Amniotic epithelial cell (primary cell): ENCODE data around the gene PPP2R5C.

ENCODE experiments used
- DNase-seq: peaks from one replicate; pipeline ENCODE4 v3.0.0-alpha.2; 2010; ENCODE audit warnings: low read depth

The PPP2R5C gene

DNA sequence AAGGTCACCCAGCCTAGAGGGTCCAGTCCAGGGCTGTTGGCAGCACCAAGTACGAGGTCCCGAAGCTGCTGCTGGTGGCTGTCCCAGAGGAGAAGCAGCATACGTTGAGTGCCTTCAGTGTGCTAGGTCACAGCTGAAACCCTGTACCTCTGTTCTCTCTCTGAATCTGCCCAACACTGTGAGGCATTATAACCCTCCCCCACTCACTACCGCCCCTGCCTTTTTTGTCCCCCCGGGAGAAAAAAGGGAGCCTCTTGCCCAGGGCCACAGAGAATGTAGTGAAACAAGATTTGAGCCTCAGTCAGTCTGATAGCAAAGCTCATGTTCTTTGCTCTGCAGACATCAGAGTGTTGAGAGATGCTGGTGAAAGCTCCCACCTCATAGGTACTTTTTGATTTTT is 53.4 kb downstream of the PPP2R5C start:
- DNase-seq, result no peak

- DNase-seq, result no peak
These were observed 54.5 kb downstream of the PPP2R5C start for GRCh38 chr14:101815994-101816393.

DNA sequence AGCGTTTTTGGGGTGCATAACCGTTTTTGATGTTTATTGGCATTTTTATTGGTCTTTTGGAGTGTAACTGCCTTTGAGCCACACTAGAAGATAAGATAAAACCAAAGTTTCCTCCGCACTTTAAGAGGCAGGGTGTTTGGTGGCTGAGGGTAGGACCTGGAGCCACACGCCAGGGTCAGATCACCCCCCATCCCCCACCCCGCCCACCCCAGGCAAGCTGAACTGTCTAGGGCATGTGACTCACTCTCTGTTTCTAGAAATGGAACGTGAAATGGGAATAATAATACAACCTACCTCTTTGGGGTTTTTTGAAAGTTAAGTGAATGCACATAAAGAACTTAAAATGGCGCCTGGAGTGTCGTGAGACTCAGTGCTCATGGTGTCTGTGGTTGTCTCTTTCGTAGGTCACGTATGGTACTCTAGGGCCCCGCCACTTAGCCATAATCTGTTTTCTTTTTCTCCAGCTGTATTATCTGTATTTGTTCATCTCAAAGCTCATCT is 56.0 kb downstream of the PPP2R5C start:
- DNase-seq, result no peak

DNA sequence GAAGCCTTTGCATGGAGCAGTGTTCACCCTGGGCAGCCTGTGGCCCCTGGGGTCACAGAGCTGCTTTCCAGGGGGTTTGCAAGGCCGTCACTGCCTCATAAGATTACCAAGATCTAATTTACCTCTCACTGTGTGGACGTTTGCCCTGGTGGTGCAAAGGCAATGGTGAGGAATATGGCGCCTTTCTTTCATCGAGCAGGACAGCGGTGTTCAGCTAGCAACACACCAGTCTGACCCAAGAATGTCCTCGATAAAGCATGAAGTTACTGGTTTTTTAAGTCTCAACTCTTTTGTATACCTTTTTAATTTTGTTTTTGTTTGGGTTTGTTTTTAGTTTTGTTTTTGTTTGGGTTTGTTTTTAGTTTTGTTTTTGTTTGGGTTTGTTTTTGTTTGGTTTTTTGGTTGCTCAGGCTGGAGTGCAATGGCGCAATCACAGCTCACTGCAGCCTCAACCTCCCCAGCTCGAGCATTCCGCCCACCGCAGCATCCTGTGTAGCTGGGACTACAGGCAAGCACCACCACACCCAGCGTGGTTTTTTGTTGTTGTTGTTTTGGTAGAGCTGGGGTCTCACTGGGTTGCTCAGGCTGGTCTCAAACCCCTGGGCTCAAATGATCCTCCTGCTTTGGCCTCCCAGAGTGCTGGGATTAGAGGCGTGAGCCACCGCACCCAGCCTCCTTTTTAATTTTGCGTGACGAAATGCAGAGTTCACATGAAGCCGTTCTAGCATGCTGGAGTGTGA is 57.9 kb downstream of the PPP2R5C start:
- no peak for DNase-seq

DNA sequence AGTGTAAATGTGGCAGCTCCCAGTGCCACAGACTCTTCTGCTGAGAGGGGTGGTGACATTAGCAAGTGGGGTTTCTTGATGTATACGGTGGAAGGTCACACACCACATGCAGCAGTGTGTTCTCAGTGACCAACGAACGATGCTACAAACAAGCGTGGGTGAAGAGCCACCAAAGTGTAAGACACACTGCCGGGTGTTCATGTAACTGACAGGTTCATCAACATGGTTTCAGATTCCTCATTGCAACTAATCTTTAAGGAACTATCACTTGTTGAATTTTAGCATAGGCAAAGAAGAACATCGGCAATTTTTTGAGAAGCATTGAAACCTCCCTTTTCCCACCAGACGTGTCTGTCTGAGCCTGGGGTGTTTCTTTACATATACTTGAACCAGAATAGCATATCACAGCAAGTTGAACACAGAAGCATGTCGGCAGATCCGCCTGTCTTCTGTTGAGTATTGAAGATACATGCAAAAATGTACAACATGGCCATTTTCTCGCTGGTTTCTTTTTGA is 58.8 kb downstream of the PPP2R5C start:
- DNase-seq, result no peak

DNA sequence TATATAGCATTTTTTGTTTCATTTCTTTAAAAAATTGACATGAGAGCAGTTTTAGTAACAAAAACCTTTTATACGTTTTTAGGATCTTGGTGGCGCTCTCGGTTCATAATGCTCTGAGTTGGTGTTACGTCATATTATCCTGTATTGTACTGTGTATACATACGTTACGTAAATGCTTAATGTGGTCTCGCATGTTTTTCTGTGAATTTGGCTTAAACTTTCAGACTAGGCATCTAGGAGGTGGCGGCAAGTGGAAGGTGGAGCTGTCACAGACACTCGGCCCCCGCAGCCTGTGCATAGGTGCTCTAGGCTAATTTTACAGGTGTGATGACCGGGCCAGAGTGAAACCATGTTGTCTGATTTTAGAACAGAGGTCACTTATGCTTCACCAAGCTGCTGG is 60.0 kb downstream of the PPP2R5C start:
- DNase-seq, result no peak

DNA sequence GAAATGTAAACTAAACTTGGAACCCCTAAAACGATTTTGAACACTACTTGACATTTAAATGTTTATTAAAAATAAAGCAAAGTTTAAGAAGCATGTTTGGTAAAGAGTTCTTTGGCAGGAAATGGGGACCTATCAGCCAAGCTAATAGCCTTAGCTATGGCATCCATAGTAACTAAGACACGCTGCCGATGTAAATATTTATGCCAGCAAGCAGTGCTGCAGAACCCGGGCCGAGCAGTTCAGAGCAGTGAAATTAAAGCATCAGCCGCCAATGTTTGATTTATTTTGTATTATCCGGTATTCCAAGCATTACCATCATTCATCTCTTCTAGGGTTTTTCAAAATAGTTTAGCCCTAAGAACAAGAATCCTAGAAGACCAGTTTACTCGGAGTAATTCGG is 61.6 kb downstream of the PPP2R5C start:
- no peak for DNase-seq

GRCh38 chr14:101823511-101824120 is 62.1 kb downstream of the PPP2R5C start:
- peak; percentile 36 for DNase-seq

DNA sequence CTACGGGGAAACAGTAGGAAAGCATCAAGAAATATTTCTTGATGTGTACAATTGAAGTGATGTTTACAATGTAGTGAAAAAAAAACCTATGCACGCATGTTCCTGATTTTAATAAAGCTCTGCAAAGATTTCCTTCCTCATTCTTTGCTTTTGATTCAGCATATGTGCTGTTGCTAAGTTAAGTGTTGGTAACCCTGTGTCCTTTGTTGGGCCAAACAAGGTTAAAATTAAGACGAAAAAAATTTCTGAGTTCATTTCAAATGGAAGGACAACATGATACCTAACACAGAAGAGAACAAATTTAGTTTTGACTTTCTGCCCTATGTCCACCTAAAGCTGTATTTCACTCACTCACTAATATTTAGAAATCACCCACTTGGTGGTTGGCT is 62.8 kb downstream of the PPP2R5C start:
- DNase-seq, result no peak

DNA sequence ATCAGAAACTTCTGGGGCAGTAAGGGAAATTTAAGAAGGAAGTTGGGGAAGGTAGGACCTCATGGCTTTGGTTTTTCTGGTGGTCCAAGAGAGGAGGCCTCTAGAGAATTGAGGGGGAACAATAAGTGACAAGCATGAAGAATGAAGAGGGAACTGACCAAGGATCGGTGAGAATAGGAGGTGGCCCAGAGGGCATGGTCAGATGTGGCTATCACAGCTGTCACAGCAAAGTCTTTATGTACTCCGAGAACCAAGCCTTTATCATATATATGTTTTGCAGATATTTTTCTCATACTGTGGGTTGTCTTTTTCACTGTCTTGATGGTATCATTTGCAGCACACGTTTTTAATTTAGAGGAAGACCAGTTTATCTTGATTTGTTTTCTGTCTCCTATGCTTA is 64.3 kb downstream of the PPP2R5C start:
- no peak for DNase-seq

DNA sequence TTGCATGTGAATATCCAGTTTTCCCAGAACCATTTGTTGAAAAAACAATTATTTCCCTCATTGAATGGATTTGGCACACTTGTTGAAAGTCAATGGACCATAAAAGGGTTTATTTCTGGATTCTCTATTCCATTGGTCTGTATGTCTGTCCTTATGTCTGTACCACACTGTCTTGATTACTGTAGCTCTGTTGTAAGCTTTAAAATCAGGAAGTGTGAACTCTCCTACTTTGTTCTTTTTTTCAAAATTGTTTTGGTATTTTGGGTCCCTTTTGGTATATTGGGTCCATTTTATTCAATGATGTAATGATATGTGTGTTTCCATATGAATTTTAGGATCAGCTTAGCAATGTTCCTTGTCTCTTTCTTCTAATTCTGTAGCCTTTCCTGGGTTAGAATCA is 64.8 kb downstream of the PPP2R5C start:
- DNase-seq, result no peak

GRCh38 chr14:101827286-101827685 is 65.8 kb downstream of the PPP2R5C start:
- DNase-seq, result peak; percentile 71

- DNase-seq, result peak; percentile 94
These were observed 66.5 kb downstream of the PPP2R5C start for GRCh38 chr14:101828046-101828445.

DNA sequence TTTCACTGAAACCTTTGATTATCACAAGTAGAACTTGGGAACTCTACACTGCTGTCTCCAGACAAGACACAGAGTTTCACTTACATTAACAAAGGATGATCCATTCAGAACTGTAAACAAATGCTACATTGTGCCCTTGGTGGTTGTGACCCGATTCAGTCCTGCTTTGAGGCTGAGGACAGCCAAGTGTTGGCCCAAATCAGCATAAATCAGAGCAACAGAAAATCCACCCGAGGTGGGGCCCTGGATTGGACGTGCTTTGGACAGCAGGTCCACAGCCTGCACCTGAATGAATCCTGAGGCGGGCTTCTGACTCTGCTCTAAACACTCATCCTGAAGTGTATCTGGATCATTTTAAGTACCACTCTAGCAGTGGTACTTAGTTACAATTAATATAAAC is 68.8 kb downstream of the PPP2R5C start:
- no peak for DNase-seq

GRCh38 chr14:101833045-101833444 is 71.5 kb downstream of the PPP2R5C start:
- DNase-seq, result no peak

- DNase-seq, result no peak
These were observed 72.9 kb downstream of the PPP2R5C start for GRCh38 chr14:101834397-101834796.

- DNase-seq, result no peak
These were observed 73.5 kb downstream of the PPP2R5C start for GRCh38 chr14:101834800-101835547.

GRCh38 chr14:101835566-101835965 is 74.1 kb downstream of the PPP2R5C start:
- DNase-seq, result no peak

- DNase-seq, result no peak
These were observed 74.6 kb downstream of the PPP2R5C start for GRCh38 chr14:101836135-101836534.

GRCh38 chr14:101838476-101838875 is 77.0 kb downstream of the PPP2R5C start:
- DNase-seq, result no peak

DNA sequence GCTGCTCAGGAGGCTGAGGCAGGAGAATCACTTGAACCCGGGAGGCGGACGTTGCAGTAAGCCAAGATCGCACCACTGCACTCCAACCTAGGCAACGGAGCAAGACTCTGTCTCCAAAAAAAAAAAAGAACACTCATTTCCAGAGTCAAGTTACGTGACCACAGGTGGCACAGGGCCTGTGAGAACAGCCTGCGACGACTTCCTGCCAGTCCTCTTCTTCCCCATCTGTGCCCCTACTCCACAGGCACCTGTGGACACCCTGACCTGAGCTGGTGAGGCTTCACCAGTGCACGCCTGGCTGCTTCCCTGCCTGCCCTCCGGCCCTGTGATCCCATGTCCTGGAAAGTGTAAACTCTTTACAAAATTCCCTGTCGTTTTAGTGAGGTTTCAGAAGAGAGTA is 77.7 kb downstream of the PPP2R5C start:
- DNase-seq, result no peak

- no peak for DNase-seq
These were observed 78.2 kb downstream of the PPP2R5C start for GRCh38 chr14:101839661-101840060.
